ENCODE results near the gene FALEC. TPM values are rescaled to one million over a fixed set of nuclear protein-coding genes. Genes with fewer than 3 reads are reported as not detected.

FALEC gene
- total and polyA plus RNA-seq, 4 donors, result 1.2 to 1.6 (median 1.4) TPM; not detected in 1

GRCh38 chr1:150555971-150556865 is 40.7 kb downstream of the FALEC start:
- no peak overlapping the region for H3K4me3 ChIP-seq (ENCODE audit: low read depth, low read length)
- DNase-seq (ENCODE audit: low read depth in 4 of 6, low spot score in 6 of 6), result no peak
- 62% methylated on average over 19 of the region's 26 CpGs for WGBS (ENCODE audit: insufficient coverage)
- no peaks in the 10 kb centered on the region for H3K27me3 ChIP-seq (ENCODE audit: control insufficient read depth, insufficient read depth, low read length)
- H3K27ac ChIP-seq (ENCODE audit: low read depth, low read length), result no peak overlapping the region
- no peaks in the 10 kb centered on the region for H3K9me3 ChIP-seq (ENCODE audit: control insufficient read depth, insufficient read depth, low read length)
- H3K36me3 ChIP-seq (ENCODE audit: control insufficient read depth, insufficient read depth, low read length), result peaks cover 58% of the 10 kb centered on the region
- H3K4me1 ChIP-seq (ENCODE audit: control insufficient read depth, insufficient read depth, low read length), result peaks cover 43% of the 10 kb centered on the region

- Histone ChIP-seq H3K4me1 (ENCODE audit: control insufficient read depth, insufficient read depth, low read length) (peaks cover 48% of the 10 kb centered on the region), H3K36me3 (ENCODE audit: control insufficient read depth, insufficient read depth, low read length) (peaks cover 58% of the 10 kb centered on the region), H3K27me3 (ENCODE audit: control insufficient read depth, insufficient read depth, low read length) (no peaks in the 10 kb centered on the region), H3K27ac (ENCODE audit: low read depth, low read length) (no peak overlapping the region), H3K4me3 (ENCODE audit: low read depth, low read length) (no peak overlapping the region), H3K9me3 (ENCODE audit: control insufficient read depth, insufficient read depth, low read length) (no peaks in the 10 kb centered on the region)
- WGBS (ENCODE audit: insufficient coverage), result 89% methylated on average over 20 of the region's 26 CpGs
- no peak for DNase-seq (ENCODE audit: low read depth in 4 of 6, low spot score in 6 of 6)
Measured at GRCh38 chr1:150557065-150557600, 41.6 kb downstream of the FALEC start.

GRCh38 chr1:150557813-150558212 is 42.3 kb downstream of the FALEC start:
- WGBS (ENCODE audit: insufficient coverage), result 77% methylated on average over 8 of the region's 15 CpGs
- no peak overlapping the region for H3K4me3 ChIP-seq (ENCODE audit: low read depth, low read length)
- H3K27me3 ChIP-seq (ENCODE audit: control insufficient read depth, insufficient read depth, low read length), result no peaks in the 10 kb centered on the region
- peaks cover 58% of the 10 kb centered on the region for H3K36me3 ChIP-seq (ENCODE audit: control insufficient read depth, insufficient read depth, low read length)
- no peaks in the 10 kb centered on the region for H3K9me3 ChIP-seq (ENCODE audit: control insufficient read depth, insufficient read depth, low read length)
- no peak overlapping the region for H3K27ac ChIP-seq (ENCODE audit: low read depth, low read length)
- H3K4me1 ChIP-seq (ENCODE audit: control insufficient read depth, insufficient read depth, low read length), result peaks cover 50% of the 10 kb centered on the region
- DNase-seq (ENCODE audit: low read depth in 4 of 6, low spot score in 6 of 6), result no peak

GRCh38 chr1:150558303-150558704 is 42.8 kb downstream of the FALEC start:
- Histone ChIP-seq H3K27ac (ENCODE audit: low read depth, low read length) (no peak overlapping the region), H3K4me3 (ENCODE audit: low read depth, low read length) (peak overlapping the region; percentile 12), H3K4me1 (ENCODE audit: control insufficient read depth, insufficient read depth, low read length) (peaks cover 49% of the 10 kb centered on the region), H3K36me3 (ENCODE audit: control insufficient read depth, insufficient read depth, low read length) (peaks cover 56% of the 10 kb centered on the region), H3K27me3 (ENCODE audit: control insufficient read depth, insufficient read depth, low read length) (no peaks in the 10 kb centered on the region), H3K9me3 (ENCODE audit: control insufficient read depth, insufficient read depth, low read length) (no peaks in the 10 kb centered on the region)
- WGBS (ENCODE audit: insufficient coverage), result 78% methylated on average over 15 of the region's 15 CpGs
- DNase-seq (ENCODE audit: low read depth in 4 of 6, low spot score in 6 of 6), result no peak

- no peaks in the 10 kb centered on the region for H3K27me3 ChIP-seq (ENCODE audit: control insufficient read depth, insufficient read depth, low read length)
- H3K36me3 ChIP-seq (ENCODE audit: control insufficient read depth, insufficient read depth, low read length), result peaks cover 49% of the 10 kb centered on the region
- H3K9me3 ChIP-seq (ENCODE audit: control insufficient read depth, insufficient read depth, low read length), result no peaks in the 10 kb centered on the region
- WGBS (ENCODE audit: insufficient coverage), result 84% methylated on average over 24 of the region's 28 CpGs
- DNase-seq (ENCODE audit: low read depth in 4 of 6, low spot score in 6 of 6), result no peak
- peaks cover 52% of the 10 kb centered on the region for H3K4me1 ChIP-seq (ENCODE audit: control insufficient read depth, insufficient read depth, low read length)
- H3K27ac ChIP-seq (ENCODE audit: low read depth, low read length), result no peak overlapping the region
- H3K4me3 ChIP-seq (ENCODE audit: low read depth, low read length), result peak overlapping the region; percentile 12
Measured at GRCh38 chr1:150558761-150559655, 43.5 kb downstream of the FALEC start.

GRCh38 chr1:150559656-150560010 is 44.1 kb downstream of the FALEC start:
- DNase-seq (ENCODE audit: low read depth in 4 of 6, low spot score in 6 of 6), result no peak
- no peaks in the 10 kb centered on the region for H3K9me3 ChIP-seq (ENCODE audit: control insufficient read depth, insufficient read depth, low read length)
- H3K4me3 ChIP-seq (ENCODE audit: low read depth, low read length), result no peak overlapping the region
- H3K27me3 ChIP-seq (ENCODE audit: control insufficient read depth, insufficient read depth, low read length), result no peaks in the 10 kb centered on the region
- no peak overlapping the region for H3K27ac ChIP-seq (ENCODE audit: low read depth, low read length)
- H3K36me3 ChIP-seq (ENCODE audit: control insufficient read depth, insufficient read depth, low read length), result peaks cover 42% of the 10 kb centered on the region
- H3K4me1 ChIP-seq (ENCODE audit: control insufficient read depth, insufficient read depth, low read length), result peaks cover 57% of the 10 kb centered on the region
- 55% methylated on average over 4 of the region's 10 CpGs for WGBS (ENCODE audit: insufficient coverage)

- DNase-seq (ENCODE audit: low read depth in 4 of 6, low spot score in 6 of 6), result peak in 2 of 6 donors; percentile 68 to 74
- Histone ChIP-seq H3K27me3 (ENCODE audit: control insufficient read depth, insufficient read depth, low read length) (no peaks in the 10 kb centered on the region), H3K4me3 (ENCODE audit: low read depth, low read length) (no peak overlapping the region), H3K36me3 (ENCODE audit: control insufficient read depth, insufficient read depth, low read length) (peaks cover 42% of the 10 kb centered on the region), H3K27ac (ENCODE audit: low read depth, low read length) (peak overlapping the region; percentile 44), H3K9me3 (ENCODE audit: control insufficient read depth, insufficient read depth, low read length) (no peaks in the 10 kb centered on the region), H3K4me1 (ENCODE audit: control insufficient read depth, insufficient read depth, low read length) (peaks cover 57% of the 10 kb centered on the region)
- 18% methylated on average over 9 of the region's 9 CpGs for WGBS (ENCODE audit: insufficient coverage)
Measured at GRCh38 chr1:150560011-150560438, 44.5 kb downstream of the FALEC start.

- under 1% methylated on average over 13 of the region's 17 CpGs for WGBS (ENCODE audit: insufficient coverage)
- peaks cover 57% of the 10 kb centered on the region for H3K4me1 ChIP-seq (ENCODE audit: control insufficient read depth, insufficient read depth, low read length)
Measured at GRCh38 chr1:150560576-150561253, 45.2 kb downstream of the FALEC start.

More at GRCh38 chr1:150560576-150561253, 45.2 kb downstream of the FALEC start:
- peak in 5 of 6 donors; percentile 71 to 93 (median 78) for DNase-seq (ENCODE audit: low read depth in 4 of 6, low spot score in 6 of 6)
- Histone ChIP-seq H3K4me3 (ENCODE audit: low read depth, low read length) (peak overlapping the region; percentile 46), H3K36me3 (ENCODE audit: control insufficient read depth, insufficient read depth, low read length) (peaks cover 39% of the 10 kb centered on the region), H3K27me3 (ENCODE audit: control insufficient read depth, insufficient read depth, low read length) (no peaks in the 10 kb centered on the region), H3K27ac (ENCODE audit: low read depth, low read length) (peak overlapping the region; percentile 100), H3K9me3 (ENCODE audit: control insufficient read depth, insufficient read depth, low read length) (no peaks in the 10 kb centered on the region)

Data from spinal cord (tissue), 10 donors.